ENCODE results near the gene FBRSL1. TPM values are rescaled to one million over a fixed set of nuclear protein-coding genes. Genes with fewer than 3 reads are reported as not detected.
A peak's percentile ranks its signal among the peaks of the same experiment; 100 is the strongest.

The FBRSL1 gene
- total RNA-seq, 1 donor from 2014 or later: 211 TPM

DNA sequence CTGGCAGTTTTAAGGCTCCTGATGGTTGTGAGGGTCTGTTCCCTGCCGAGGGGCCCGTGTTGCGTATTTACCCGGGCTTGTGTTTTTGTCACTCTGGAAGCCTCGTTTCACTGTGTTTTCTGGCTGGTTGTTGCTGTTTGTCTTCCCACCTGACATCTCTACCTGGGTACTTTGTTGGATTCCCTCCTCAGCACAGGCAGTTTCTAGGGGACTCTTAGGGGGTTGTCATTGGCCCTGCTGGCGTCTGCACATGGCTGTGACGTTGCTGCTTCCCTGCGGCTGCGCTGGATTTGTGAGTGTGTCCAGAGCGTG lies 6.4 kb downstream of the FBRSL1 start:
- TF ChIP-seq CTCF (IDR thresholded peaks at IDR 0.05; ENCODE audit: partially characterized antibody, unreplicated experiment): no peak
- Mint-ChIP-seq H3K9me3 (ENCODE audit: unreplicated experiment) (peaks cover 10% of the 10 kb centered on the region), H3K27me3 (ENCODE audit: unreplicated experiment) (peaks cover 7% of the 10 kb centered on the region), H3K4me1 (ENCODE audit: low read depth, unreplicated experiment) (peaks cover 25% of the 10 kb centered on the region), H3K4me3 (ENCODE audit: unreplicated experiment) (peak overlapping the region; percentile 72), H3K36me3 (ENCODE audit: unreplicated experiment) (no peaks in the 10 kb centered on the region), H3K27ac (ENCODE audit: unreplicated experiment) (peak overlapping the region; percentile 91)
- DNase-seq: no peak

- peak overlapping the region; percentile 78 for H3K27ac Mint-ChIP-seq (ENCODE audit: unreplicated experiment)
- no peaks in the 10 kb centered on the region for H3K36me3 Mint-ChIP-seq (ENCODE audit: unreplicated experiment)
- no peak for DNase-seq
- peaks cover 7% of the 10 kb centered on the region for H3K27me3 Mint-ChIP-seq (ENCODE audit: unreplicated experiment)
- H3K4me1 Mint-ChIP-seq (ENCODE audit: low read depth, unreplicated experiment): peaks cover 25% of the 10 kb centered on the region
- H3K9me3 Mint-ChIP-seq (ENCODE audit: unreplicated experiment): peaks cover 10% of the 10 kb centered on the region
- peak overlapping the region; percentile 72 for H3K4me3 Mint-ChIP-seq (ENCODE audit: unreplicated experiment)
- TF ChIP-seq CTCF (IDR thresholded peaks at IDR 0.05; ENCODE audit: partially characterized antibody, unreplicated experiment): no peak
Measured at GRCh38 chr12:132496710-132497109, 6.8 kb downstream of the FBRSL1 start.

DNA sequence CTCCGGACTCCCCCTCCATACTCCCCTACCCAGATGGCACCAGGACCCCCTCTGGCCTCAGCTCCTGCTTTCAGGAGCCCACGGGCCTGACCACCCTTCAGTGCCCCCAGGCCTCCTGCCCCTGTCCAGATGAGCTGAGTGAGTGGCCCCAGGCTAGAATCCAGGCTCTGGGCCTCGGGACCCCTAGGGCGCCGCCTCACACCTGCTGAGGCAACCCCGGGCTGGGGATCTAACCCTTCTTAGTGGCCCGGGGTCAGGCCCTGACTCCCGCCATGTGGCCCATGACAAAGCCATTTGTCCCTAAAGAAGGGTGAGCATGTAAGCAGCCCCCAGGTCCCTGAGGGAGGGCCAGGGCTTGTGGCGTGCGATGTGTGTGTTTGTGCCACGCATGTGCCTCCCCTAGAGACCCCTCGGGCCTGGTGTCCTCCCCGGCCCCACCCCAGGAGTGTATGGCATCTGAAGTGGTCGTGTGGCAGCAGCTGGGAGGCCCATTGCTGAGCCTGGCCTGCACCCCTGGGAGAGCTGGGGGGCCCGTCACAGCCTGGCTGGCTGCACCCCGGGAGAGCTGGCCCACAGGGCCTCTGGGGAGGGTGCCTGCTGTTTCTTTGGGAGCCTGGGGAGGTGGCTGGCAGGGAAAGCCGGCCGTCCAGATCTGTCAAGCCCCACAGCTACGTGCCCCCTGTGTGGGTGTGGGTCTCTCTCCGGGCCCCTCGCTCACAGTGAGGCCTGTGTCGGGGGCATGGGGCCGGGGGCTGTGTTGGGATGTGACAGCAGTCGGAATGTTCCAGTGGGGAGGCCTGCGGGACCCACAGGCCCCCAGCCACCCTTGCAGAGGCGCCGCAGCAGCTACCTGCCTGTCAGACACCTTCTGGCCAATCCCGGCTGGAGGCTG lies 7.8 kb downstream of the FBRSL1 start:
- peaks cover 8% of the 10 kb centered on the region for H3K9me3 Mint-ChIP-seq (ENCODE audit: unreplicated experiment)
- no peak overlapping the region for H3K4me3 Mint-ChIP-seq (ENCODE audit: unreplicated experiment)
- DNase-seq: no peak
- H3K27me3 Mint-ChIP-seq (ENCODE audit: unreplicated experiment): peaks cover 9% of the 10 kb centered on the region
- no peak for TF ChIP-seq CTCF (IDR thresholded peaks at IDR 0.05; ENCODE audit: partially characterized antibody, unreplicated experiment)
- peaks cover 24% of the 10 kb centered on the region for H3K4me1 Mint-ChIP-seq (ENCODE audit: low read depth, unreplicated experiment)
- H3K27ac Mint-ChIP-seq (ENCODE audit: unreplicated experiment): no peak overlapping the region
- no peaks in the 10 kb centered on the region for H3K36me3 Mint-ChIP-seq (ENCODE audit: unreplicated experiment)

DNA sequence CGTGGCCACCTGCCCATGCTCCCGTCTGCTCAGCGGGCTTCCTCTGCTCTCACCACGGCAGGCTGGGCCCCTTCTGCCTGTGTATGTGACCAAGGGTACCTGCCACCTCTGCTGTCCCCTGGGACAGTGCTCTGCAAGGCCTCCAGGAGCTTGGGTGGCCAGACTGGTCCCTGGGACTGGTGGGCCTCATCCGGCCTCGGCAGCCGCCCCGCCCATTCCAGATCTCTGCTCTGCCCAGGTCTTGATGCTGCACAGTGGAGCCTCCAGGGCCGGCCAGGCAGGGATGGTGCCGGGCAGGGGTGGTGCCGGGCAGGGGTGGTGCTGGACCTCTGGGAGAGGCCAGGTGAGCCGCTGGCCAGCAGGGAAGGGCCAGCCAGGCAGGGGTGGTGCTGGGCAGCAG lies 9.0 kb downstream of the FBRSL1 start:
- H3K27ac Mint-ChIP-seq (ENCODE audit: unreplicated experiment): no peak overlapping the region
- H3K4me1 Mint-ChIP-seq (ENCODE audit: low read depth, unreplicated experiment): peaks cover 28% of the 10 kb centered on the region
- H3K36me3 Mint-ChIP-seq (ENCODE audit: unreplicated experiment): no peaks in the 10 kb centered on the region
- peaks cover 6% of the 10 kb centered on the region for H3K9me3 Mint-ChIP-seq (ENCODE audit: unreplicated experiment)
- H3K27me3 Mint-ChIP-seq (ENCODE audit: unreplicated experiment): peaks cover 9% of the 10 kb centered on the region
- H3K4me3 Mint-ChIP-seq (ENCODE audit: unreplicated experiment): no peak overlapping the region
- DNase-seq: no peak
- TF ChIP-seq CTCF (IDR thresholded peaks at IDR 0.05; ENCODE audit: partially characterized antibody, unreplicated experiment): no peak

DNA sequence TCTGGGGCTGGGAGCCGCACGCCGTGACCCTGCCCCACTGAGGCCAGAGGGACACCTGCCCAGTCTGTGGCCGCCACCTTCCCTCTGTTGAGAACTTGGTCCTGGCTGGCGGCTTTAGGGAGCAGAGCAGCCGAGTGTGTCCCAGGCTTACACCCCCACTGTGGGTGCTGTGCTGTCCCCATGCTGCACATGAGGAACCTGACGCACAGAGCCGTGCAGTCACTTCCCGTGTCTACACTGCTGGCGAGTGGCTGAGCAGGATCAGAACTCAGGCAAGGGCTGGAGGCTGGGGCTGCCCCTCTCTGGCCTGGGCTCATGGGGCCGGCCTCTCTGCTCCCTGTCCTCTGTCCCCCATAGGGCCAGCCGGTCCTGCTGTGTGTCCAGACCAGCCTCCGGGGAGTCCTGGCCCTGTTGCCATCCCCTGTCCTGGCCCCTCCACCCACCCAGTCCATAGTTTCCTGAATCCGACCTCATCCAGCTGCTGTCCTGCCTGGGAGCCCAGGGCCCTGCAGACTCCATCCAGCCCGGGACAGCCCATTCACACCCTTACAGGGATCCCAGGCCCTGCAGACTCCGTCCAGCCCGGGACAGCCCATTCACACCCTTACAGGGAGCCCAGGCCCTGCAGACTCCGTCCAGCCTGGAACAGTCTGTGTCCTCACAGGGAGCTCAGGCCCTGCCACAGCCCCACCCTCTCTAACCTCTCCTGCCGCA lies 10.3 kb downstream of the FBRSL1 start:
- no peak for DNase-seq
- Mint-ChIP-seq H3K4me3 (ENCODE audit: unreplicated experiment) (peak overlapping the region; percentile 20), H3K27ac (ENCODE audit: unreplicated experiment) (no peak overlapping the region), H3K27me3 (ENCODE audit: unreplicated experiment) (peaks cover 11% of the 10 kb centered on the region), H3K9me3 (ENCODE audit: unreplicated experiment) (peaks cover 9% of the 10 kb centered on the region), H3K4me1 (ENCODE audit: low read depth, unreplicated experiment) (peaks cover 26% of the 10 kb centered on the region), H3K36me3 (ENCODE audit: unreplicated experiment) (no peaks in the 10 kb centered on the region)
- TF ChIP-seq CTCF (IDR thresholded peaks at IDR 0.05; ENCODE audit: partially characterized antibody, unreplicated experiment): no peak

All from glutamatergic neuron (in vitro differentiated cells).